Stimulated activated CD4-positive, alpha-beta T cell treated with anti-CD3 and anti-CD28 coated beads, Interleukin-4, amount 100 ng/mL, for 4 hours (primary cell): ENCODE data around the gene ZSCAN23.
"Not testable (repeated sequence)": the region's sequence is repeated elsewhere in the genome, so short reads cannot be mapped to it uniquely, and the experiment has no call there.

Experiments used
- DNase-seq, 2 experiments: peaks; one replicate each; pipeline ENCODE4 v3.0.0-alpha.2; 2020

The ZSCAN23 gene

GRCh38 chr6:28433119-28433518 lies 10.2 kb downstream of the ZSCAN23 start:
- DNase-seq = no peak

GRCh38 chr6:28429781-28430180 lies 13.5 kb downstream of the ZSCAN23 start:
- DNase-seq = no peak

- no peak for DNase-seq
Measured at GRCh38 chr6:28425944-28426541, 17.2 kb downstream of the ZSCAN23 start.

- no peak for DNase-seq
Measured at GRCh38 chr6:28424163-28424562, 19.1 kb downstream of the ZSCAN23 start.

- DNase-seq = no peak
Measured at GRCh38 chr6:28423546-28423945, 19.7 kb downstream of the ZSCAN23 start.

GRCh38 chr6:28413681-28414080 lies 29.6 kb downstream of the ZSCAN23 start:
- DNase-seq = no peak

- DNase-seq = no peak
Measured at GRCh38 chr6:28410767-28411166, 32.5 kb downstream of the ZSCAN23 start.

- DNase-seq = no peak
Measured at GRCh38 chr6:28408076-28408802, 35.1 kb downstream of the ZSCAN23 start.

GRCh38 chr6:28407401-28407800 lies 35.9 kb downstream of the ZSCAN23 start:
- no peak for DNase-seq

- not testable (repeated sequence) for DNase-seq
Measured at GRCh38 chr6:28403923-28404322, 39.4 kb downstream of the ZSCAN23 start.

GRCh38 chr6:28402197-28402596 lies 41.1 kb downstream of the ZSCAN23 start:
- DNase-seq = no peak

GRCh38 chr6:28401172-28401571 lies 42.1 kb downstream of the ZSCAN23 start:
- no peak for DNase-seq

- DNase-seq = no peak
Measured at GRCh38 chr6:28400122-28400451, 43.2 kb downstream of the ZSCAN23 start.

GRCh38 chr6:28399350-28400121 lies 43.8 kb downstream of the ZSCAN23 start, which contains the start of gene ZSCAN12:
TSS of gene ZSCAN12 (minus strand) at chr6:28399747. CDS start at chr6:28398405, 1,342 bp downstream.
- DNase-seq = peak; percentile 79 to 82

- no peak for DNase-seq
Measured at GRCh38 chr6:28395918-28396317, 47.4 kb downstream of the ZSCAN23 start.

- DNase-seq = no peak
Measured at GRCh38 chr6:28393912-28394662, 49.2 kb downstream of the ZSCAN23 start.

- DNase-seq = no peak
Measured at GRCh38 chr6:28390688-28391087, 52.6 kb downstream of the ZSCAN23 start.

GRCh38 chr6:28384143-28384533 lies 59.2 kb downstream of the ZSCAN23 start:
- DNase-seq = no peak

GRCh38 chr6:28383235-28384142 lies 59.8 kb downstream of the ZSCAN23 start:
- peak; percentile 25 to 41 for DNase-seq
